ENCODE results near the gene C17orf58.

DNA sequence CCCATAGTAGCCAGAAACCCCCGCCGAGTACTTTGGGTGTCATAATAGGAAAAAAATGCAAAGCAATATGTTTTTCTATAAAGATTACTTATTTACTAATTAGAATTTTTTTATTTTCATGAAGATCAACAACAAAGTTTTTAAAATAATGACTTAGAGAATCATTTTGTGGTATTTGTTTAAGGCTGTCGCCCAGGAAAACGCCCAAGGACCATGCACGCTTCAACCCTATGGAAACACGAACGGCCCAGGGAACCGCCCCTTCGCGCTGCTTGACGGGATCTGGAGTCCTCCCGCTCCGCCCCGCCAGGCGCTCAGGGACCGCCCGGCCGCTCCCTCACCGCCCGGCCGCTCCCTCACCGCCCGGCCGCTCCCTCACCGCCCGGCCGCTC lies 38.9 kb upstream of the C17orf58 start:
- TF ChIP-seq, protein P1, sequence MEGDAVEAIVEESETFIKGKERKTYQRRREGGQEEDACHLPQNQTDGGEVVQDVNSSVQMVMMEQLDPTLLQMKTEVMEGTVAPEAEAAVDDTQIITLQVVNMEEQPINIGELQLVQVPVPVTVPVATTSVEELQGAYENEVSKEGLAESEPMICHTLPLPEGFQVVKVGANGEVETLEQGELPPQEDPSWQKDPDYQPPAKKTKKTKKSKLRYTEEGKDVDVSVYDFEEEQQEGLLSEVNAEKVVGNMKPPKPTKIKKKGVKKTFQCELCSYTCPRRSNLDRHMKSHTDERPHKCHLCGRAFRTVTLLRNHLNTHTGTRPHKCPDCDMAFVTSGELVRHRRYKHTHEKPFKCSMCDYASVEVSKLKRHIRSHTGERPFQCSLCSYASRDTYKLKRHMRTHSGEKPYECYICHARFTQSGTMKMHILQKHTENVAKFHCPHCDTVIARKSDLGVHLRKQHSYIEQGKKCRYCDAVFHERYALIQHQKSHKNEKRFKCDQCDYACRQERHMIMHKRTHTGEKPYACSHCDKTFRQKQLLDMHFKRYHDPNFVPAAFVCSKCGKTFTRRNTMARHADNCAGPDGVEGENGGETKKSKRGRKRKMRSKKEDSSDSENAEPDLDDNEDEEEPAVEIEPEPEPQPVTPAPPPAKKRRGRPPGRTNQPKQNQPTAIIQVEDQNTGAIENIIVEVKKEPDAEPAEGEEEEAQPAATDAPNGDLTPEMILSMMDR (IDR thresholded peaks at IDR 0.05): no peak
- no peak for TF ChIP-seq POLR2A (IDR thresholded peaks at IDR 0.05)
